Peyer's patch (tissue), 4 donors: Measurements from ENCODE around the gene PHF2.

Experiments used
- POLR2A ChIP-seq, 2 donors: fragments of 450-650 bp; IDR thresholded peaks; one replicate each; pipeline ENCODE4 v1.5.1; 2017; ENCODE audit warnings: antibody characterized with exemption in 2 of 2, mild to moderate bottlenecking in 2 of 2, moderate library complexity in 2 of 2
- TF ChIP-seq, protein P1 (sequence below), 6 experiments: fragments of 450-650 bp in 4 of 6; fragments of 200-600 bp in 2 of 6; sonication (generic) in 1 of 6; IDR thresholded peaks; one replicate each; pipeline ENCODE4 v1.5.1; 2017 to 2019; ENCODE audit warnings: antibody characterized with exemption in 6 of 6, mild to moderate bottlenecking in 3 of 6, moderate library complexity in 1 of 6

DNA sequence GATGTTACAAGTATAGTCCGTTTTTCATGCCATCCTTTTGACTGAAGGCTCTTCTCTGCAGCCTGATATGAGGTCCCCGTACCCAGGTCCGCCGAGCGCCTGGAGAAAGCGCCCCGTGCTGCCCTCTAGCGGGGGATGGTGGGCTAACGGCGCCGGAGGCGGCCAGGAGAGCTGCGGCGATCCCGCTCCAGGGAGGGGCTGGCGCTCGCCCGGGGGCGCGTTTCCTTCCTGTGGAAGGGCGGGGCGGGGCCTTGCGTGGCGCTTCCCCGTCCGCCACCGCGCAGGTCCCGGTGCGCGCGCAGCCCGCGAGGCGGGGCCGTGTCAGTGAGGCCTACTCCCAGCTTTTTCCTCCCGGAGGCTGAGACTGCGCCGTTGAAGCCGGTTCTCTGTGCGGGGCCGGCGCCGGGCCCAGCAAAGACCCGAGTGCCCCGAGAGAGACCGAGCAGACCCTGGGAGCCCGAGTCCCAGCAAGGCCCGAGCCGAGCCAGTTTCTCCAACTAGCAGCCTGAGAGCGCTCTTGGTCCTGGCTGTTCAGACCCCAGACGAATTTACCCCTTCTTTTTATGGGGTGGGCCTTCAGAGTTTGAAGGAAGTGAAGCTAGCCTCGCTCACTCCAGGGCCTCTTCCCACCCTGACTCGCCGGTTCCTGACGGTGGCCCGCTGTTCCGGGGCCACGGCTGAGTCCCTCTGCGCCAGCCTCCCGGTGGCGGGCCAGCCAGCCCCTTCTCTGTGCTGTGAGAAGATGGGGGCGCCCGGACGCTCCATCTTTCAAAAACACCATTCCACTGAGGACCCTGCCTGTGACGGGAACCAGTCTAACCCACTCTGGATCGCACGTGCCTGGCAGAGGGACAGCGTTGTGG lies 9.7 kb upstream of the PHF2 start:
- TF ChIP-seq, protein P1, sequence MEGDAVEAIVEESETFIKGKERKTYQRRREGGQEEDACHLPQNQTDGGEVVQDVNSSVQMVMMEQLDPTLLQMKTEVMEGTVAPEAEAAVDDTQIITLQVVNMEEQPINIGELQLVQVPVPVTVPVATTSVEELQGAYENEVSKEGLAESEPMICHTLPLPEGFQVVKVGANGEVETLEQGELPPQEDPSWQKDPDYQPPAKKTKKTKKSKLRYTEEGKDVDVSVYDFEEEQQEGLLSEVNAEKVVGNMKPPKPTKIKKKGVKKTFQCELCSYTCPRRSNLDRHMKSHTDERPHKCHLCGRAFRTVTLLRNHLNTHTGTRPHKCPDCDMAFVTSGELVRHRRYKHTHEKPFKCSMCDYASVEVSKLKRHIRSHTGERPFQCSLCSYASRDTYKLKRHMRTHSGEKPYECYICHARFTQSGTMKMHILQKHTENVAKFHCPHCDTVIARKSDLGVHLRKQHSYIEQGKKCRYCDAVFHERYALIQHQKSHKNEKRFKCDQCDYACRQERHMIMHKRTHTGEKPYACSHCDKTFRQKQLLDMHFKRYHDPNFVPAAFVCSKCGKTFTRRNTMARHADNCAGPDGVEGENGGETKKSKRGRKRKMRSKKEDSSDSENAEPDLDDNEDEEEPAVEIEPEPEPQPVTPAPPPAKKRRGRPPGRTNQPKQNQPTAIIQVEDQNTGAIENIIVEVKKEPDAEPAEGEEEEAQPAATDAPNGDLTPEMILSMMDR (IDR thresholded peaks at IDR 0.05), result peak; percentile 96 to 98 (median 98)
- peak; percentile 83 to 95 for TF ChIP-seq POLR2A (IDR thresholded peaks at IDR 0.05)
